ENCODE results near the gene GRB2. TPM values are rescaled to one million over a fixed set of nuclear protein-coding genes. Genes with fewer than 3 reads are reported as not detected.
A peak's percentile ranks its signal among the peaks of the same experiment; 100 is the strongest.
"Not testable (repeated sequence)": the region's sequence is repeated elsewhere in the genome, so short reads cannot be mapped to it uniquely, and the experiment has no call there.

Gene GRB2
- total RNA-seq, result 10 to 100 TPM; 87.2 to 97.8 TPM
- long read RNA-seq, donor 1, transcript GRB2-205 (5 exons, 3,182 nt), result minor isoform, 11 of 68 reads
- long read RNA-seq, donor 1, transcript GRB2-202 (6 exons, 3,248 nt), result major isoform, 30 of 68 reads
- long read RNA-seq, donor 1, partial matches to known transcripts, result 4 of 68 reads
- long read RNA-seq, donor 1, other reads (novel, unspliced or antisense), result 23 of 68 reads
- long read RNA-seq, donor 2, transcript GRB2-202 (6 exons, 3,248 nt), result major isoform, 124 of 197 reads
- long read RNA-seq, donor 2, transcript GRB2-205 (5 exons, 3,182 nt), result minor isoform, 24 of 197 reads
- long read RNA-seq, donor 2, partial matches to known transcripts, result 6 of 197 reads
- long read RNA-seq, donor 2, other reads (novel, unspliced or antisense), result 39 of 197 reads

GRCh38 chr17:75405365-75406221 is at the start of gene GRB2:
Gene GRB2 (minus strand): TSS chr17:75405678. CDS start chr17:75393628, 12,050 bp downstream.
- DNase-seq (ENCODE audit: low spot score), result peak; percentile 100
- intact Hi-C loops (cut with DNase I), result loop anchor here in 1 of 2 donors (2.0 kb wide), 1 partner anchor 83 kb away; no protein-coding TSS in a partner anchor

- intact Hi-C loops (cut with DNase I); DNase-seq (ENCODE audit: low spot score): not testable (repeated sequence)
Observed at GRCh38 chr17:75454672-75455071, 49.2 kb upstream of the GRB2 start.

GRCh38 chr17:75454193-75454592 is 48.7 kb upstream of the GRB2 start:
- intact Hi-C loops (cut with DNase I), result no loop called here
- no peak for DNase-seq (ENCODE audit: low spot score)

- intact Hi-C loops (cut with DNase I), result no loop called here
- no peak for DNase-seq (ENCODE audit: low spot score)
Observed at GRCh38 chr17:75450270-75450669, 44.8 kb upstream of the GRB2 start.

GRCh38 chr17:75447951-75448856 is 42.7 kb upstream of the GRB2 start:
- intact Hi-C loops (cut with DNase I), result no loop called here
- peak; percentile 7 for DNase-seq (ENCODE audit: low spot score)

GRCh38 chr17:75445896-75446295 is 40.4 kb upstream of the GRB2 start:
- peak; percentile 13 for DNase-seq (ENCODE audit: low spot score)
- intact Hi-C loops (cut with DNase I), result not testable (repeated sequence)

GRCh38 chr17:75445296-75445695 is 39.8 kb upstream of the GRB2 start:
- no peak for DNase-seq (ENCODE audit: low spot score)
- intact Hi-C loops (cut with DNase I), result no loop called here

- intact Hi-C loops (cut with DNase I), result no loop called here
Observed at GRCh38 chr17:75442168-75443103, 37.0 kb upstream of the GRB2 start.

GRCh38 chr17:75440738-75441448 is 35.4 kb upstream of the GRB2 start:
- intact Hi-C loops (cut with DNase I), result no loop called here
- peak; percentile 43 for DNase-seq (ENCODE audit: low spot score)

More at GRCh38 chr17:75442168-75443103, 37.0 kb upstream of the GRB2 start:
- DNase-seq (ENCODE audit: low spot score), result peak; percentile 35

- DNase-seq (ENCODE audit: low spot score), result no peak
- intact Hi-C loops (cut with DNase I), result no loop called here
Observed at GRCh38 chr17:75439287-75439686, 33.8 kb upstream of the GRB2 start.

GRCh38 chr17:75437404-75437803 is 31.9 kb upstream of the GRB2 start:
- intact Hi-C loops (cut with DNase I); DNase-seq (ENCODE audit: low spot score): not testable (repeated sequence)

- intact Hi-C loops (cut with DNase I); DNase-seq (ENCODE audit: low spot score): not testable (repeated sequence)
Observed at GRCh38 chr17:75434433-75434832, 29.0 kb upstream of the GRB2 start.

GRCh38 chr17:75433218-75433783 is 27.8 kb upstream of the GRB2 start:
- intact Hi-C loops (cut with DNase I), result no loop called here
- DNase-seq (ENCODE audit: low spot score), result peak; percentile 7

- no peak for DNase-seq (ENCODE audit: low spot score)
- intact Hi-C loops (cut with DNase I), result no loop called here
Observed at GRCh38 chr17:75430159-75430974, 24.9 kb upstream of the GRB2 start.

- intact Hi-C loops (cut with DNase I), result loop anchor here (5.0 to 10.0 kb wide), 2 partner anchors 83 to 156 kb away; partner anchors contain the start of gene MYO15B (in 1 of the 2)
- DNase-seq (ENCODE audit: low spot score), result no peak
Observed at GRCh38 chr17:75428543-75429469, 23.3 kb upstream of the GRB2 start.

All from posterior vena cava (tissue), 2 donors.